PC-9 (cell line): ENCODE measurements around the gene C16orf90. TPM values are rescaled to one million over a fixed set of nuclear protein-coding genes. Genes with fewer than 3 reads are reported as not detected.

Source experiments
- BruUV-seq: library from RNA; stranded (reverse); fragments of 400-500 nt; replicated peaks from 2 replicates; lab custom pipeline; 2021; lab: Mats Ljungman, UMichigan
- CTCF ChIA-PET: fragments of 300-600 bp; sonication (Branson Sonifier 250); formaldehyde crosslinking; loops from one replicate; lab custom pipeline; 2022; ENCODE audit warnings: antibody characterized with exemption; lab: Charles Lee
- POLR2A ChIA-PET: fragments of 300-600 bp; sonication (Branson Sonifier 250); formaldehyde crosslinking; loops from one replicate; lab custom pipeline; 2022; ENCODE audit warnings: antibody characterized with exemption; ENCODE audit not compliant: unreplicated experiment; lab: Charles Lee
- DNase-seq, 2 experiments: peaks; one replicate each; pipeline versions ENCODE4 v3.0.0 to v3.0.0-alpha.2; 2015 to 2022; ENCODE audit warnings: mixed read lengths in 1 of 2
- H2AFZ ChIP-seq: fragments of 200-600 bp; sonication (generic); 2 replicates; pipeline ENCODE4 v1.8.1; 2017; ENCODE audit warnings: antibody characterized with exemption
- H3F3A ChIP-seq: fragments of 200-600 bp; sonication (generic); 2 replicates; pipeline ENCODE4 v1.8.1; 2017; ENCODE audit warnings: antibody characterized with exemption, mild to moderate bottlenecking, low read depth; ENCODE audit not compliant: insufficient read depth
- H3K27ac ChIP-seq: fragments of 200-600 bp; sonication (generic); 2 replicates; pipeline ENCODE4 v1.6.1; 2016; ENCODE audit warnings: mixed run types
- H3K27me3 ChIP-seq: fragments of 200-600 bp; sonication (generic); 2 replicates; pipeline ENCODE4 v1.6.1; 2016; ENCODE audit warnings: low read depth, mixed run types; ENCODE audit not compliant: insufficient read depth
- H3K36me3 ChIP-seq: fragments of 200-600 bp; sonication (generic); 2 replicates; pipeline ENCODE4 v1.6.1; 2016; ENCODE audit warnings: low read depth, mixed run types
- H3K4me1 ChIP-seq: fragments of 200-600 bp; sonication (generic); replicated peaks from 2 replicates; pipeline ENCODE4 v1.6.1; 2016; ENCODE audit warnings: mixed run types; ENCODE audit not compliant: insufficient read depth
- H3K4me2 ChIP-seq: fragments of 200-600 bp; sonication (generic); 2 replicates; pipeline ENCODE4 v1.6.1; 2017; ENCODE audit warnings: mixed run types
- H3K4me3 ChIP-seq: fragments of 200-600 bp; sonication (generic); 2 replicates; pipeline ENCODE4 v1.6.1; 2016; ENCODE audit warnings: mixed run types
- H3K79me2 ChIP-seq: fragments of 200-600 bp; sonication (generic); 2 replicates; pipeline ENCODE4 v1.6.1; 2017; ENCODE audit warnings: low read depth, mixed run types
- H3K9me2 ChIP-seq: fragments of 200-600 bp; sonication (generic); 2 replicates; pipeline ENCODE4 v1.8.1; 2017; ENCODE audit warnings: mild to moderate bottlenecking; ENCODE audit not compliant: insufficient read depth
- H3K9me3 ChIP-seq: fragments of 200-600 bp; sonication (generic); 2 replicates; pipeline ENCODE4 v1.8.1; 2016; ENCODE audit warnings: low read depth; ENCODE audit not compliant: insufficient read depth
- H4K20me1 ChIP-seq: fragments of 200-600 bp; sonication (generic); 2 replicates; pipeline ENCODE4 v1.8.1; 2017; ENCODE audit not compliant: insufficient read depth
- CTCF ChIP-seq: fragments of 200-600 bp; sonication (generic); conservative IDR thresholded peaks from 2 replicates; pipeline ENCODE4 v1.6.1; 2017; ENCODE audit warnings: mixed run types, antibody characterized with exemption, mild to moderate bottlenecking, moderate library complexity
- EZH2 ChIP-seq: fragments of 200-600 bp; sonication (generic); IDR thresholded peaks from 2 replicates; pipeline ENCODE4 v1.8.0; 2017; ENCODE audit warnings: antibody characterized with exemption, low read depth
- intact Hi-C: fragments of 100-400 bp; cut with micrococcal nuclease; formaldehyde crosslinking; loops from one replicate; pipeline ENCODE4 v1.10.0; 2022; ENCODE audit not compliant: unreplicated experiment
- total RNA-seq: library from RNA; stranded (reverse); gene quantifications from 2 replicates; pipeline ENCODE4 v1.2.3, GENCODE V29; 2021

The C16orf90 gene
- total RNA-seq, 1 experiment from 2014 or later = not detected

GRCh38 chr16:3518292-3518985 lies 23.1 kb upstream of the C16orf90 start:
- 0 out of 2 replicates have a peak, but pooled peaks cover 17% of the 10 kb centered on the region for H4K20me1 ChIP-seq
- intact Hi-C loops = no loop called here
- H3K4me2 ChIP-seq = no peak overlapping the region
- DNase-seq = no peak
- no peak for TF ChIP-seq EZH2
- TF ChIP-seq CTCF = no peak
- no peak overlapping the region for H3K27ac ChIP-seq
- peaks cover 37% of the 10 kb centered on the region for H3K4me1 ChIP-seq
- H3K36me3 ChIP-seq = peaks cover 9% of the 10 kb centered on the region; the same call in 1 of the 2 replicates
- BruUV-seq = no TSS peak
- no peaks in the 10 kb centered on the region for H3K27me3 ChIP-seq
- no peaks in the 10 kb centered on the region for H3K9me2 ChIP-seq
- H2AFZ ChIP-seq = no peak overlapping the region
- H3K4me3 ChIP-seq = no peak overlapping the region
- ChIA-PET POLR2A (no interaction called here), CTCF (no interaction called here)
- peaks cover 40% of the 10 kb centered on the region; the same call in 1 of the 2 replicates for H3F3A ChIP-seq
- no peaks in the 10 kb centered on the region for H3K79me2 ChIP-seq
- H3K9me3 ChIP-seq = no peaks in the 10 kb centered on the region

- Histone ChIP-seq H3K4me3 (no peak overlapping the region), H3K36me3 (peaks cover 12% of the 10 kb centered on the region; the same call in 1 of the 2 replicates), H2AFZ (no peak overlapping the region), H3K79me2 (no peaks in the 10 kb centered on the region), H4K20me1 (peaks cover 18% of the 10 kb centered on the region; the same call in 1 of the 2 replicates), H3K27me3 (no peaks in the 10 kb centered on the region), H3K9me2 (no peaks in the 10 kb centered on the region), H3K9me3 (no peaks in the 10 kb centered on the region), H3K27ac (no peak overlapping the region), H3K4me2 (no peak overlapping the region), H3K4me1 (peaks cover 39% of the 10 kb centered on the region), H3F3A (peaks cover 49% of the 10 kb centered on the region)
- CTCF ChIA-PET = interaction anchor here (0.6 kb wide), 1 partner anchor 244 kb away, joined by 11 read pairs; no protein-coding TSS in a partner anchor
- TF ChIP-seq CTCF (no peak), EZH2 (no peak)
- POLR2A ChIA-PET = no interaction called here
- DNase-seq = no peak
- intact Hi-C loops = no loop called here
- BruUV-seq = no TSS peak
Measured at GRCh38 chr16:3515897-3516296, 20.6 kb upstream of the C16orf90 start.

- CTCF ChIA-PET = no interaction called here
- no peak overlapping the region for H2AFZ ChIP-seq
- no peaks in the 10 kb centered on the region for H3K79me2 ChIP-seq
- DNase-seq = peak; percentile 68 to 94
- no peak for TF ChIP-seq EZH2
- TF ChIP-seq CTCF = no peak
- intact Hi-C loops = no loop called here
- peaks cover 44% of the 10 kb centered on the region for H3F3A ChIP-seq
- POLR2A ChIA-PET = interaction anchor here (0.5 to 1.0 kb wide), 5 partner anchors 103 to 661 kb away, joined by 3 to 38 read pairs (median 6); no protein-coding TSS in a partner anchor
- H3K9me3 ChIP-seq = no peaks in the 10 kb centered on the region
- peaks cover 18% of the 10 kb centered on the region; the same call in 1 of the 2 replicates for H4K20me1 ChIP-seq
- H3K27ac ChIP-seq = peak overlapping the region; percentile 59
- peak overlapping the region; percentile 28 for H3K4me2 ChIP-seq
- BruUV-seq = no TSS peak
- no peak overlapping the region for H3K4me3 ChIP-seq
- peaks cover 35% of the 10 kb centered on the region for H3K4me1 ChIP-seq
- H3K9me2 ChIP-seq = no peaks in the 10 kb centered on the region
- no peaks in the 10 kb centered on the region for H3K27me3 ChIP-seq
- peaks cover 12% of the 10 kb centered on the region; the same call in 1 of the 2 replicates for H3K36me3 ChIP-seq
Measured at GRCh38 chr16:3514621-3515020, 19.3 kb upstream of the C16orf90 start.
